ENCODE results near the gene GAA.

DNA sequence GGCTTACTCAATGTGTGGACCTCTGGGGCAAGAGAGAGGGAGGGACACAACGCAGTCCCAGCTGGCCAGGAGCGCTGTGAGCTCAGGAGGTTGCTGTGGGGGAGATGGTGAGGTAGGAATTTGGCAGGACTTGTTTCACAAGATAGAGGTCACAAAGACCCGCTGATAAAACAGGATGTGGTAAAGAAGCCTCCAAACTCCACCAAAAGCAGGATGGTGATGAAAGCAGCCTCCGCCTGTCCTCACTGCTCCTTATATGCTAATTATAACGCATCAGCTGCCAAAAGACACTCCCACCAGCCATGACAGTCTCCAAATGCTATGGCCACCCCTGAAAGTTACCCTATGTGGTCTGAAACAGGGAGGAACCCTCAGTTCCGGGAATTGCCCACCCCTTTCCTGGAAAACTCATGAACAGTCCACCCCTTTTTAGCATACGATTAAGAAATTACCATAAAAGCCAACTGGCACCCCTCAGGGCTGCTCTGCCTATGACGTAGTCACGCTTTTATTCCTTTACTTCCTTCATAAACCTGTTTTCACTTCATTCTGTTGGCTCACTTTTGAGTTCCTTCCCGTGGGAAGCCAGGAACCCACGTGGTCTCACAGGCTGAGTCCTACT is 50.8 kb downstream of the GAA start:
- TF ChIP-seq, protein P1, sequence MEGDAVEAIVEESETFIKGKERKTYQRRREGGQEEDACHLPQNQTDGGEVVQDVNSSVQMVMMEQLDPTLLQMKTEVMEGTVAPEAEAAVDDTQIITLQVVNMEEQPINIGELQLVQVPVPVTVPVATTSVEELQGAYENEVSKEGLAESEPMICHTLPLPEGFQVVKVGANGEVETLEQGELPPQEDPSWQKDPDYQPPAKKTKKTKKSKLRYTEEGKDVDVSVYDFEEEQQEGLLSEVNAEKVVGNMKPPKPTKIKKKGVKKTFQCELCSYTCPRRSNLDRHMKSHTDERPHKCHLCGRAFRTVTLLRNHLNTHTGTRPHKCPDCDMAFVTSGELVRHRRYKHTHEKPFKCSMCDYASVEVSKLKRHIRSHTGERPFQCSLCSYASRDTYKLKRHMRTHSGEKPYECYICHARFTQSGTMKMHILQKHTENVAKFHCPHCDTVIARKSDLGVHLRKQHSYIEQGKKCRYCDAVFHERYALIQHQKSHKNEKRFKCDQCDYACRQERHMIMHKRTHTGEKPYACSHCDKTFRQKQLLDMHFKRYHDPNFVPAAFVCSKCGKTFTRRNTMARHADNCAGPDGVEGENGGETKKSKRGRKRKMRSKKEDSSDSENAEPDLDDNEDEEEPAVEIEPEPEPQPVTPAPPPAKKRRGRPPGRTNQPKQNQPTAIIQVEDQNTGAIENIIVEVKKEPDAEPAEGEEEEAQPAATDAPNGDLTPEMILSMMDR (IDR thresholded peaks at IDR 0.05), result no peak
- TF ChIP-seq POLR2A (IDR thresholded peaks at IDR 0.05), result no peak
